Cardiac septum (tissue), 1 donor: ENCODE measurements around the gene ST13. TPM values are rescaled to one million over a fixed set of nuclear protein-coding genes. Genes with fewer than 3 reads are reported as not detected.
"Not testable (repeated sequence)": the region's sequence is repeated elsewhere in the genome, so short reads cannot be mapped to it uniquely, and the experiment has no call there.

Source experiments
- DNase-seq: peaks from one replicate; pipeline ENCODE4 v3.0.0-alpha.2; 2020; ENCODE audit warnings: low spot score
- intact Hi-C: fragments of 100-400 bp; cut with DNase I; formaldehyde crosslinking; loops from one replicate; pipeline ENCODE4 v1.14.0; 2022
- long read RNA-seq: library from polyadenylated mRNA; unstranded; transcript quantifications from one replicate; pipeline ENCODE4 v2.0.0, GENCODE V29; 2021
- total RNA-seq: library from RNA; stranded (reverse); fragmentation: NEBNext Ultra II Directional; extraction: Animal tissue kit (Norgen Biotek cat#: 25700); gene quantifications from one replicate; pipeline ENCODE4 v1.2.1, GENCODE V29; 2021
- donor health status: DM: no; HTN: no; CAD: no.

ST13 gene
- 187 TPM for total RNA-seq
- long read RNA-seq, transcript ST13-201 (12 exons, 3,595 nt) = major isoform, 202 of 227 reads
- long read RNA-seq, partial matches to known transcripts = 18 of 227 reads
- long read RNA-seq, other reads (novel, unspliced or antisense) = 7 of 227 reads

DNA sequence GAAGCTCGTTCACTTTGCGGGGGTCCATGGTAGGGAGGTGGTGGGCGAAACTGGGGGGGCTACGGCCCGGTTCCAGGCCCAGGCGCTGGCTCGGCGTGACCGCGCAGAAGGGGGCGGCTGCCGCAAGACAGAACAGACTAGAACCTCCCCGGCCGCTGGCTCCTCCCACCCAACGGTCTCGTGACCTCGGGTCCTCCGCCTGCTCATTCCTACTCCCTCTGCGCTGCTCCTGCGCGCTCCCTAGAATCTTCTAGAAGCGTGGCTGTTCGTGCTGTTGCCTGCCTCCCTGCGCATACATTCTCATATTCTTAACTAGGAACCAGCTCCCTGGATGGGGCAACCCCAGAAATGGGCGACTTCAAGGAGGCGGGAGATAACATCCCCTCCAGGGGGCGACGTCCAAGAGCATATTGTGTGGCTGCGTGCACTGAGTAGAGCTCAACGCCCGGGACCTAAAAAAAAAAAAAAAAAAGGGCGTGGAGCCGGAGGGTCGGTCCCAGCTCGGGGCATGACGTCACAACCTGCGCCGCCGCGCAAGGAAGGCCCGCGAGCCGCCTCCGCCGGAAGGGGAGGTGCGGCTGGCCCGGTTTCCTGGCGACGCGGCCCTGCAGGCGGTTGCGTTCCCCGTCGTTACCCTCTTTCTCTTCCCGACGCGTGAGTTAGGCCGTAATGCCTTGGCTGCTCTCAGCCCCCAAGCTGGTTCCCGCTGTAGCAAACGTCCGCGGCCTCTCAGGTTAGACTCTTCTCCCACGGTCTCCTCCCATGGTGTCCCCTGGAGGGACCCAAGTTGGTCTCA is at the start of gene ST13, which contains the start of gene XPNPEP3:
Gene ST13 (minus strand): TSS at position 127 of the 796 bp plus-strand sequence. CDS start 99 bp downstream, at position 28.
Gene XPNPEP3 (plus strand): TSS at position 636 of the 796 bp plus-strand sequence. CDS start 34 bp downstream, at position 670.
- DNase-seq = peak; percentile 98
- intact Hi-C loops = loop anchor here (5.0 kb wide), 1 partner anchor 39 kb away; the partner anchor contains the start of gene SLC25A17

DNA sequence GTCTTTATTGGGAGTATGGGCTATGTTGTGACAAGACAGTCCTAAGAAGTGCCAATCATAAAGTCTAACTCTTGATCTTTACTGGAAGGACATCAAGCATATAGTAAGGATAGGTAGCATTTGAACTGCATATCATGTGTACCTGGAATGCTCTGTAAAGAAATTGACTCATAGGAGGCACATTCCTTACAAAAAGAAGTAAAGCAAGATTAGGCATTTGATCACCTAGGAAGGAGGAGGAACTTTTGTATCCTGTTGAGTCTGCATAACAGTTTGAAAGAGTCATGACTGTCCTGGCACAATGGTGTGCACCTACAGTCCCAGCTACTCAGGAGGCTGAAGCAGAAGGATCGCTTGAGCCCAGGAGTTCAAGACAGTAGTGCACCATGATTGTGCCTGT is 47.7 kb upstream of the ST13 start:
- intact Hi-C loops = no loop called here
- DNase-seq = no peak

DNA sequence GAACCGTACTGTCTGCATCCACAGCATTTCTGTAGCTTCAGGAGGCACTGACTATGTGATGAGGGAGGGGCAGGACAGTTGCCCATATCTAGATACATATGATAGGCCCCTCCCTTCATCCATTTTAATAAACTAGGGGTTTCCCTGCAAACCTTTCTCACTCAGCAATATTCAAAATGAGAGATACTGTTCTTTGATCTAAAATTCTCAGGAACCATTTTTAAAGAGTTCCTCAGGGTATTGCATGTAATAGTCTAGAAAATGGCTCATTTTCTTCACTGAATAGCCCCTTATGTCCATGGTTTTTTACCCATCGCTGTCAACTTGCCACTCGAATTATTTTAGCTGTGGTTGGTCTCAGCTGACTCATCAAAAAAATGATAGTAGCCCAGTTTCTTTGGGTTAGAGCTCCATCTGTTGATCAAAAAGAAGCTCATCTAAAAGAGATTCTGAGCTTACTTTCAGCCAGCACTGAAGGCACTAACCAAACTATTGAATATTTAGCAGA is 42.5 kb upstream of the ST13 start:
- intact Hi-C loops = no loop called here
- no peak for DNase-seq

DNA sequence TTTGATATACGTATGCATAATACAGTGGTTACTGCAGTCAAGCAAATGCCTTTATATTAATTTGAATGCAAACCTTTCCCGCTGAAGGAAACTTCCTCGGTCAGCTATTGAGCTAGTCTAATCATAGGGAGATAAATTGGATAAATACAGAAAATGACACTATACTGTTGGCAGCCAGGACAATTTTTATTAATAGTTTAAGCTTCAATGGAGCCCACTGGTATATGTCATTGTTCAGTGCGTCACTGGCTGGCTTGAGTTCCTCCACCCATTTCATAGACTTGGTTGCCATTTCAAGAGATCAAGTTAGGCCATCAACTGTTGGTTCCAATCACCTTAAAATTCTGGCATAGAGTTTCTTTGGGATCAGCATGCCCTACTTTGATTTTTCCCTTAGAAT is 38.0 kb upstream of the ST13 start:
- intact Hi-C loops = no loop called here
- no peak for DNase-seq

DNA sequence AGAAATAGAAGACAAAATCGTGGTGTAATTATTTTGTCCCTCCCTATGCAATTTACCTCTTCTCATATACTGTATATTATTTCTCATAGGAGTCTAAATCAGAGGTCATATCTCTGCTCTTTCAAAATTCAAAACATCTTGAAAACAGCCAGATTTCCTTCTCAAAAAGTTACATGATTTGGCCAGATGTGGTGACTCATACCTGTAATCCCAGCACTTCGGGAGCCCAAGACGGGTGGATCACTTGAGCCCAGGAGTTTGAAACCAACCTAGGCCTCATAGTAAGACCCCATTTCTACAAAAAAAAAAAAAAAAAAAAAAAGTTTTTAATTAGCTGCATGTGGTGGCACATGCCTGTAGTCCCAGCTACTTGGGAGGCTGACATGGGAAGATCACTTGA is 34.4 kb upstream of the ST13 start:
- no peak for DNase-seq
- intact Hi-C loops = no loop called here

DNA sequence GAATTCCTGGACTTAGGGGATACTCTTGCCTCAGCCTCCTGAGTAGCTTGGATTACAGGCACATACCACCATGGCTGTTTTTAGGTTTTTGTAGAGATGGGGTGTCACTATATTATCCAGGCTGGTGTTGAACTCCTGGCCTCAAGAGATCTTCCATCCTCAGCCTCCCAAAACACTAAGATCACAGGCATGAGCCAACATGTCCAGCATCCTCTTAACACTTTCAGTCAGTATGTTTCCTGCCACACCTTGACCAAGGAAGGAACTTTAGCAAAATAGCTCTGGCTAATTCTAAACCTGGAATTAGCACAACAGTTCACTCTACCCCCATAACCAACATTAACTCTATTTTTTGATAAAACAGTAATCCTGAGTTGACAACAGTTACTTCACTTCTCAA is 32.7 kb upstream of the ST13 start:
- intact Hi-C loops = no loop called here
- DNase-seq = no peak

DNA sequence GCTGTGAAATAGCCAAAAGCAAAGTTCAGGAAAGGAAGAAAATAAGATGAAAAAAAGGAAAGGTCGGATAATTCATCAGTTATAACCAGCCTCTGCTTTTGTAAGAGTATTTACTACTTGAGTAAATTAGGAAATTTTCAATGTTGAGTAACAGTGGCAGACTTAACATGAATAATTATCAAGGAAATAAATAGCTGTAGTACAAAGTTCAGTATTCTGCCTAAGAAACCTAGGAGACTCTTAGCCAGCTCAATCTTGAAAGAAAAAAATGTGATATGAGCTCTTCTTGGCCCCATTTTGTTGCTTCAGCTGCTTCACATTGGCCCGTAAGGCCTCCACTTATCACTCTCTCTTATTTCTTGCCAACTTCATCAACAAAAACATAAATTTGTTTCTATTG is 22.5 kb upstream of the ST13 start:
- intact Hi-C loops = no loop called here
- no peak for DNase-seq

DNA sequence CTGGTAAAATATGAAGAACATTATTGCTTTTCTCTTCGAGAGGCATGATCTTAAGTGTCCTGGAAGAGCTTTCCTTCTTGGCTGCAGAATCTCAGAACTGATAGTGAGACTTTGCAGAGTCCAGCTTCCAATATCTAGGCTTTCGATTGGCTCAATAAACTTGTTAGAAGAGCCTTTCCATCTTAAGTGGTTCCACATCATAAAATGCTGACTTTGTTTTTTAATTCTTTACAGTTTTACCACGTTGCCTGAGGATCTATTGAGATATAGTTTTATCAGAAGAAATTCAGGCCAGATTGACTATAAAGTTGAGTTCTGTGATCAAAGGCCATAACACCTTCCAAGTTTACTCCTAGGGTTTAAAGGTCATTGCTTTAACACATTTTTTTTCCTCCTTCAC is 21.0 kb upstream of the ST13 start:
- intact Hi-C loops = no loop called here
- DNase-seq = no peak

DNA sequence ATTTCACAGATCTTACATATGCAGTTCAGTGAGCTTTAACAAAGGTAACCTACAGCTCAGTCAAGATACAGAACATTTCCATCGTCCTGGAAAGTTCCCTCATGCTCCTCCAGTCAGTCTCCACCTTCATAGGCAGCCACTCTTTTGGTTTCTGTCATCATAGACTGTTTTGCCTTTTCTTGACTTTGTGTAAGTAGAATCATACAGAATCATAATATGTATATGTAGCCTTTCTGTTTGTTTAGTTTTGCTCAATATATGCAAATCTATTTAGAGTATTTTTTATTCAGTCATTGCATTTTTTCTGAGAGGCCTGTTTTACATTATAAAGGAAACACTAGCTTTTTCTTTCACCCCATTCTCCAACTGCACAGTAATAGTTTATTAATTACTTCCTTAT is 20.5 kb upstream of the ST13 start:
- intact Hi-C loops = no loop called here
- no peak for DNase-seq

DNA sequence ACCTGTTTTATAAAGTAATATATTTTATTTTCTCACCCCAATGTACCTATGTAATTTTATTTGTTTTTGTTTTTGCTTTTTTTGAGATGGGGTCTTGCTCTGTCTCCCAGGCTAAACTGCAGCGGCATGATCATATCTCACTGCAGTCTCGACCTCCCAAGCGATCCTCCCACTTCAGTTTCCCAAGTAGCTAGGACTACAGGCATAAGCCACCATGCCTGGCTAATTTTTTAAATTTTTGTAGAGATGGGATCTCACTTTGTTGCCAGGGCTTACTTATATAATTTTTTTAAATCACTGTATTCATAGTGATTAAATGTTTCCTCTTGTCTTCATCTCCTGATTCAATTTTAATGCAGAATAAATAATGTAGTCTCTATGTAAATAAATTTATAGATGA is 18.7 kb upstream of the ST13 start:
- DNase-seq = no peak
- intact Hi-C loops = no loop called here

DNA sequence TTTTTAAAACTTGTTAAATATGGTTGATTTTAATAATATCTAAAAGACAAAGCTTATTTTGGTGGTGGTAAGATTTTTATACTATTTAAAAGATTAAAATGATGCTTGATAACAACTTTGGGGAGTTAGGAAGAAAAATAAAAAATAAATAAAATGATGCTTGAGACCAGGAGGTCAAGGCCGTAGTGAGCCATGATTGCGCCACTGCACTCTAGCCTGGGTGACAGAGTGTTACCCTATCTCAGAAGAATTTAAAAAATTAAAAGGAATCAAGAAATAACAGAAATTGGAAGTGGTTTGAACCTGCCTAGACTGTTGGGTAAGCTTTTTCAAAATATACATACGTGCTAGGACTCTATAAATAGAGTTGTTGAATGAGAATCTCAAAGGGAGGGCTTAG is 17.6 kb upstream of the ST13 start:
- intact Hi-C loops = no loop called here
- no peak for DNase-seq

DNA sequence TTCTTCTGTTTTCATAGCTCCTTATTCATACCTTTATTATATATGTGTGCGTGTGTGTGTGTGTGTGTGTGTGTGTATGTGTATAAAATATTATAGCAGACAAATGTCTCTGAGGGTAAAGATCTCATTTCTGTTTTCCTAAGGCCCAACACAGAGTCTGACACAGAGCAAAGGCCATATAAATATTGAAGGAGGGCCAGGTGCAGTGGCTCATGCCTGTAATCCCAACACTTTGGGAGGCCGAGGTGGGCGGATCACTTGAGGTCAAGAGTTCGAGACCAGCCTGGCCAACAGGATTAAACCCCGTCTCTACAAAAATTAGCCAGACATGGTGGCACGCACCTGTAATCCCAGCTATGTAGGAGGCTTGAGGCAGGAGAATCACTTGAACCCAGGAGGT is 11.9 kb upstream of the ST13 start:
- intact Hi-C loops, DNase-seq: not testable (repeated sequence)

DNA sequence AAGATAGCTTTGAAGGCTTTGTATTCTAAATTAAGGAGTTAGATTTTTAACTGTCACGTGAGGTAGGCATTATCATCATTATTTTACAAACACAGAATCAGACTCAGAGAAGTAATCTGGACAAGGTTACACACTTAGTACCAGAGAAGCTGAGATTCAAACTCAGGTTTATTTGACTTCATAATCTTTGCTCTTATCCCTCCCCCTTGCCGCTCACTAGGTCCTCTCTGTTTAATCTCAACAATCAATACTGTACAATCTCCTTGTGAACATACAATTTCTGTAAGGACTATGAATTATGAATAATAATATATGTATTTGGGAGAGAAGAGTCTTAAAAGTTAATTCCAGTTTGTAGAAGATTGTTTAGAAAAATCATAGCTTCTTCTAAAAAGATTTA is 10.7 kb upstream of the ST13 start:
- intact Hi-C loops = no loop called here
- no peak for DNase-seq

DNA sequence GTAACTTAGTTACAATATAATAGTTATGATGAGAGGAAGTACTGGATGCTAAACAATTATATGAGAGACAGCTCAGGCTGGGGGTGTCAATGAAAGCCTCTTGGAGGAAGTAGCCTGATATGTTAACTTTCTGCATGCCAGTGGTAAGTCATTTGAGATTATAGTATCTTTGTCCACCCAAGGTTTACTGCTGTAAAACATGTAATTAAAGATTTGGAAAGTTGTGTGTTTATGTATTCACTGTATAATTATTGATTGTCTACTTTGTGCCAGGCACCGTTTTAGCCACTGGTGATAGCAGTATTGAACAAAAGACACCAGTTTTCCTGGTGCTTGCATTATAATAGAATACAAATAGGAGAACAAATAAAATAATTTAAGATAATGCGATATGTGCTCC is 6.1 kb upstream of the ST13 start:
- no peak for DNase-seq
- intact Hi-C loops = no loop called here

DNA sequence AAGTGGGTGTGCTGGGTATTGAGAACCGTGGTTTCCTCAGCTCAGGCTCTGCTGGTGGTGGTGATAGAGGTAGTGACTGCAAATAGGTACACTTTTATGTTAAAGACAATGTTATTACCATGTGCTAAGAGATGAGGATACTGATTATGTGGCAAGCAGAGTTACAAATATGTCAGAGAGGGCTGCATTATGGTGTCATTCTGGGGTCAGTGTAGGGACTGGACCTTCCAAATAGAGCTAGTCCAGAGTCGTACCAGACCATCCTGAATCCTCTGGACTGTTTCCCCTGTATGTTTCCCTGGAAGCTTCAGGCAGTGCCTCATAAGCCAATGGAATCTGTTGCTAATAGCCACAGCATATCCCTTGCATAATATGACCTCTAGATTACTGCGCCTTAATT is 5.6 kb upstream of the ST13 start, which contains the start of gene DNAJB7:
Gene DNAJB7 (minus strand): TSS at position 101 of the 400 bp plus-strand sequence. CDS start 119 bp downstream, outside the sequence.
- intact Hi-C loops = no loop called here
- DNase-seq = no peak

DNA sequence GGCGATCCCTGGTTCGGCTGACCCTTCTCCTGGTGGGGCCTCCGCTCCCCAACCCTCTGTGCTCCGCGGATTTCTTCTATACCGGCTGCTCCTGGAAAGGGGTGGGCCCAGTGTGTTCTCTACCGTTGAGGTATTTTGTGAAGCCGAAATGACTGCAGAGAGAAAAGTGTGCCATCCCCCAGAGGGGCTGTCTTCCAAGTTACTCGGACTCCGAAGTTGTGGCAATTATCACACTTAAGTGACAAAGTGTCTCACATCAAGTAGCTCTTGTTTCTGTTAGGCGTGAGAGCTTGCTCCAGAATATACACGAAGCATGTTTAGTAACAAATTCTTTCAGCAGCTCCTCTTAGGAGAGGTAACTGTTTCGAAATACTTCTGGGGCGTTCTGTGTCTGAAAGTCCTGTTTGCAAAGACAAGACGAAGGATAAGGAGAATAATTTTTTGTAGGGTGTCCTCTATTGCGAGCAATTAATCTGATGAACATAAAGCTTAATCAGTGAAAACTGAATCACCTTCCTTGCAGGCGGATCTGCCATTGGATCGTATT is 943 bp upstream of the ST13 start:
- DNase-seq = no peak
- intact Hi-C loops = loop anchor here (5.0 kb wide), 1 partner anchor 40 kb away; the partner anchor contains the start of gene SLC25A17

DNA sequence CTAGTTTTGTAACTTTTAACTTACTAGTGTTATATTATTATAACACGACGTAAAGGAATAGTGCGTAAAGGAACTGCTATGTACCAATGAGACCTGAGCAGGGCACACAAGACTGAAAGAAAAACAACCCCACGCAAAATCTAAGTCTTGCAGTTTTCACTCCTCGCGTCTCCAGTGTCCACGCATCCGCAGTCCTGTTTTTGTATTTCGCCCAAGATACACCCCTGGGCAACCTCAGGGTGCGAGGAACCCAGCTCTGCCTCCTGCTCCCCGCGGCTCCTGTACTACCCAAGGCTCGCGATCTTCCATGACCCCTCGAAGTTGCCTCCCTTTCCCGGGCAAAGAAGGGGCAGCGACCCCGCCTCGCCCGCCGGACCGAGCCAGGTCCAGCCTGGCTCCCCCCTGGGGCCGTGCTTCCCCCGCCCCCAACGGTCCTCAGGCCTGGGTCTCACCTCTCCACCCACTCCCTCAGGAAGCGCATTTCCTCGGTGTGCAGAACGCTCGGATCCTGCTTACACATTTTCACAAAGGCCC is 393 bp downstream of the ST13 start:
- no peak for DNase-seq
- intact Hi-C loops = loop anchor here (5.0 kb wide), 1 partner anchor 39 kb away; the partner anchor contains the start of gene SLC25A17

DNA sequence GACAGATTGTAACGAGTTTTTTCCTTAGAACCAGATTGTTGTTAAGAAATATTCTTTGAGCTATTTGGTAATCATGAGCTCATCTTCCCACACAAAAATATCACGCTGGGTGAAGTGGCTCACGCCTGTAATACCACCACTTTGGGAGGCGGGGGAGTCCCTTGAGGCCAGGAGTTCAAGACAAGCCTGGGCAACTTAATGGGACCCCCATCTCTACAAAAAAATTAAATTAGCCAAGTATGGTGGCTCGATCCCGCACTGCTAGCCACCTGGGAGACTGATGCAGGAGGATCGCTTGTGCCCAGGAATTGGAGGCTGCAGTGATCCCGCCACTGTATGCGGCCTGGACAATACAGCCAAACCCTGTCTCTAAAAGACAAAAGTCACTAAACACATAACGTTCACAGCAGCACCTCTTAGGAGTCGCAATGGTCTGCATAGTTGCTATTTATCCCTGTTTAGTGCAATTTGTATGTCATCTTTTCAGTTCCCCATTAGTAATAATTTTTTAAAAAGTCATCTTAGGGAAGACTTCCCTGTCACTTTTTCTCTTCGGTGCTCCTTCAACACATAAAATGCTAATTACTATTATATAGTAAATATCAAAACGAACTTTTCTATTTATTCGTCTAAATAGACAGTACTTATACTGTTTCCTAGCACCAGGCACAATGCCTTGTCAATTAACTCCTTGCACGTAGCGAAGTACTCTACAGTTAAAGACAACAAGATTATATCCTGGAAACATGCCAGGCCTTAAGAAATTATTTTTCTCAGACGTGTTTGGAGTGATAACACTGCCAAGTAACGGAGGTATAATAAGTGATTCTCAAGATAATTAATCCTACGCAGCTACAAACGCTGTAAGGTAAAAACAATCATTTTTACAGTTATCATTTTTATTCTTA is 1.1 kb downstream of the ST13 start:
- no peak for DNase-seq

DNA sequence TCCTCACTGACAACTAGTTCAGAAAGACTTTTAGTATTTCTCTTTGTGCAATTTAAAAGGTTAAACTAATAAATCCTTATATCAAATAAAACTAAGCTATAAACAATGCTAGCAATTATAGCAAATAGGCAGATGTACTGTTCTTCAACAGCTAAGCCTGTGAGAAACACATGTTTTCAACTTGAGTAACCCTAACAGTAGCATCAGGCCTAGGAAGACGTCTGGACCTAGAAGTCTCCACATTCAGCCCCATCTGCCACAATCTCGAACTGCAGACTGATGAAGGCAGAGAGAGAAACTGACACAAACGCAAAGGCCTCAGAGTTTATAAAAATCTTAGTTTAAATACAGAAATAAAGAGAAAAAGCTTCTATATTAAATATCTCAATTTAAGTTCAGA is 2.5 kb downstream of the ST13 start:
- intact Hi-C loops = no loop called here
- DNase-seq = no peak

More for the DNA sequence above, 1.1 kb downstream of the ST13 start:
- intact Hi-C loops = loop anchor here (5.0 kb wide), 1 partner anchor 38 kb away; the partner anchor contains the start of gene SLC25A17
